Measurements from ENCODE around the gene CA12. TPM values are rescaled to one million over a fixed set of nuclear protein-coding genes. Genes with fewer than 3 reads are reported as not detected.

The CA12 gene
- total and polyA plus RNA-seq, 9 of the 15 experiments (the other 6 are each of a cell fraction or from before 2014, with no cell fraction given) = 0.01 to 0.78 (median 0.15) TPM; not detected in 1

DNA sequence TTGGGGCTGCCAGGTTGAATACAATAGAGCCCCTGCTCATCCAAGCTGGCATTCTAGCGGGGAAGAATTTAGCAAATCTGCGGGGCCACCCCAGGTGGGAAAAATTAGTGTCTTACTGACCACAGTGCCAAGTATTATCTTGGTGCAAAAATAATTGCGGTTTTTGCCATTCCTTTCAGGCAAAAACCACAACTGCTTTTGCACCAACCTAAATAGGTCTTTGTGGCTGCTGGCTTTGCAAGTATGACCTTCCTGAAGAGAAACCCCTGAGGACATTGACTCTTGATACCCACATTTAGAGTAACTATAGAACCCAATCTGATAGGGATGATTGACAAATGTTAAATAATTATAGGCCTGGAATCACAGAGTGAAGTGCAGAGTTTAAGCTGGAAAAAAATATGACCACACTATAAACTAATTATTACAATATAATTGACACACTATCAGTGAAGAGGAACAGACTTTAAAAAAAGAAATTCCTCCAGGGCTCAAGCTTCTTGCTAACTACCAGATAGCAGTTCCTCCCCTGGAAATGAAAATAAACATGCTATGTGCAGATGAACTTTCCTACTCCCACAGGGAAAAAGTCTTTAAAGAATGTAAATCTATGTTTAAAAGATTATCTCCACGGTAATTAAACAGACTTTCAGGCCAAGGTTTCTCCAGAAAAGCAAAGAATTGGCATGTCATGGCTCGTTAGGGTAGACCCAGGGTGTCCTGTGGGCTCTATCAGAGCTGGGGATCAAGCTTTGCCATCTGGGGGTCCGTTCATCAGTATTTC lies 34.4 kb downstream of the CA12 start:
- CTCF ChIA-PET (ENCODE audit: low intra/inter-chr PET ratio) = no interaction called here

More for the DNA sequence above, 34.4 kb downstream of the CA12 start:
- no peak overlapping the region for H3K4me3 ChIP-seq
- H4K20me1 ChIP-seq (replicated peaks; ENCODE audit: control insufficient read depth, insufficient read depth, low read length) = no peaks in the 10 kb centered on the region
- intact Hi-C loops (cut with micrococcal nuclease) = no loop called here
- DNase-seq (ENCODE audit: extremely low read depth in 1 of 4, low spot score in 3 of 4) (no peak), FAIRE-seq (no peak), ATAC-seq (no peak)
- WGBS (ENCODE audit: insufficient coverage, low coverage, missing lambda C conversion rate) = 22% methylated on average over 6 of the region's 6 CpGs
- no TSS peak for BruUV-seq (replicated peaks)
- no peaks in the 10 kb centered on the region for H3K27me3 ChIP-seq (ENCODE audit: control insufficient read depth in 2 of 2, insufficient read depth in 2 of 2, low read length in 2 of 2)
- no peak overlapping the region for H3K27ac ChIP-seq (ENCODE audit: extremely low read depth, low read depth, low read length)
- TF ChIP-seq, protein P1, sequence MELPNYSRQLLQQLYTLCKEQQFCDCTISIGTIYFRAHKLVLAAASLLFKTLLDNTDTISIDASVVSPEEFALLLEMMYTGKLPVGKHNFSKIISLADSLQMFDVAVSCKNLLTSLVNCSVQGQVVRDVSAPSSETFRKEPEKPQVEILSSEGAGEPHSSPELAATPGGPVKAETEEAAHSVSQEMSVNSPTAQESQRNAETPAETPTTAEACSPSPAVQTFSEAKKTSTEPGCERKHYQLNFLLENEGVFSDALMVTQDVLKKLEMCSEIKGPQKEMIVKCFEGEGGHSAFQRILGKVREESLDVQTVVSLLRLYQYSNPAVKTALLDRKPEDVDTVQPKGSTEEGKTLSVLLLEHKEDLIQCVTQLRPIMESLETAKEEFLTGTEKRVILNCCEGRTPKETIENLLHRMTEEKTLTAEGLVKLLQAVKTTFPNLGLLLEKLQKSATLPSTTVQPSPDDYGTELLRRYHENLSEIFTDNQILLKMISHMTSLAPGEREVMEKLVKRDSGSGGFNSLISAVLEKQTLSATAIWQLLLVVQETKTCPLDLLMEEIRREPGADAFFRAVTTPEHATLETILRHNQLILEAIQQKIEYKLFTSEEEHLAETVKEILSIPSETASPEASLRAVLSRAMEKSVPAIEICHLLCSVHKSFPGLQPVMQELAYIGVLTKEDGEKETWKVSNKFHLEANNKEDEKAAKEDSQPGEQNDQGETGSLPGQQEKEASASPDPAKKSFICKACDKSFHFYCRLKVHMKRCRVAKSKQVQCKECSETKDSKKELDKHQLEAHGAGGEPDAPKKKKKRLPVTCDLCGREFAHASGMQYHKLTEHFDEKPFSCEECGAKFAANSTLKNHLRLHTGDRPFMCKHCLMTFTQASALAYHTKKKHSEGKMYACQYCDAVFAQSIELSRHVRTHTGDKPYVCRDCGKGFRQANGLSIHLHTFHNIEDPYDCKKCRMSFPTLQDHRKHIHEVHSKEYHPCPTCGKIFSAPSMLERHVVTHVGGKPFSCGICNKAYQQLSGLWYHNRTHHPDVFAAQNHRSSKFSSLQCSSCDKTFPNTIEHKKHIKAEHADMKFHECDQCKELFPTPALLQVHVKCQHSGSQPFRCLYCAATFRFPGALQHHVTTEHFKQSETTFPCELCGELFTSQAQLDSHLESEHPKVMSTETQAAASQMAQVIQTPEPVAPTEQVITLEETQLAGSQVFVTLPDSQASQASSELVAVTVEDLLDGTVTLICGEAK (IDR thresholded peaks at IDR 0.05) = peak; percentile 62
- TF ChIP-seq, protein P1 (CRISPR knock-in tag; IDR thresholded peaks at IDR 0.05) = no peak
- TF ChIP-seq, protein P2, sequence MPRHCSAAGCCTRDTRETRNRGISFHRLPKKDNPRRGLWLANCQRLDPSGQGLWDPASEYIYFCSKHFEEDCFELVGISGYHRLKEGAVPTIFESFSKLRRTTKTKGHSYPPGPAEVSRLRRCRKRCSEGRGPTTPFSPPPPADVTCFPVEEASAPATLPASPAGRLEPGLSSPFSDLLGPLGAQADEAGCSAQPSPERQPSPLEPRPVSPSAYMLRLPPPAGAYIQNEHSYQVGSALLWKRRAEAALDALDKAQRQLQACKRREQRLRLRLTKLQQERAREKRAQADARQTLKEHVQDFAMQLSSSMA (CRISPR knock-in tag; IDR thresholded peaks at IDR 0.05) = no peak
- TF ChIP-seq MBD2 (IDR thresholded peaks at IDR 0.05; ENCODE audit: borderline replicate concordance, low read depth) (no peak), POU5F1 (IDR thresholded peaks at IDR 0.05; ENCODE audit: borderline replicate concordance, low read depth, low read length, partially characterized antibody) (no peak), ESRRA (IDR thresholded peaks at IDR 0.05; ENCODE audit: borderline replicate concordance, low read depth) (peak; percentile 26; the same call in 1 of the 2 replicates)
- no peaks in the 10 kb centered on the region for H3K79me2 ChIP-seq (ENCODE audit: control insufficient read depth, insufficient read depth, low read length)
- H3K9me1 ChIP-seq (ENCODE audit: control insufficient read depth, insufficient read depth, low read length) = no peaks in the 10 kb centered on the region
- H2AFZ ChIP-seq (ENCODE audit: low read depth, low read length) = no peak overlapping the region
- no peak overlapping the region for H3K4me2 ChIP-seq (ENCODE audit: insufficient read depth, low read length)
- H3K9me3 ChIP-seq (replicated peaks; ENCODE audit: control insufficient read depth, insufficient read depth, low read depth, low read length) = no peaks in the 10 kb centered on the region
- in situ Hi-C loops (cut with MboI) = no loop called here
- POLR2A ChIA-PET = no interaction called here
- no peak overlapping the region for H3K9ac ChIP-seq (ENCODE audit: insufficient read depth in 1 of 2, low read depth in 2 of 2, low read length in 2 of 2)
- H3K4me1 ChIP-seq (replicated peaks in 1 of 2; ENCODE audit: control insufficient read depth in 2 of 2, insufficient read depth in 2 of 2, low read length in 2 of 2) = peaks cover 11 to 25% of the 10 kb centered on the region in 2 experiments
- H3K36me3 ChIP-seq (ENCODE audit: control insufficient read depth, insufficient read depth, low read length) = no peaks in the 10 kb centered on the region
